Glomerular visceral epithelial cell (primary cell): ENCODE results near the gene EFCAB6.

Source experiments
- DNase-seq: peaks from one replicate; pipeline ENCODE4 v3.0.0-alpha.2; 2016; ENCODE audit errors: extremely low spot score

The EFCAB6 gene, protein sequence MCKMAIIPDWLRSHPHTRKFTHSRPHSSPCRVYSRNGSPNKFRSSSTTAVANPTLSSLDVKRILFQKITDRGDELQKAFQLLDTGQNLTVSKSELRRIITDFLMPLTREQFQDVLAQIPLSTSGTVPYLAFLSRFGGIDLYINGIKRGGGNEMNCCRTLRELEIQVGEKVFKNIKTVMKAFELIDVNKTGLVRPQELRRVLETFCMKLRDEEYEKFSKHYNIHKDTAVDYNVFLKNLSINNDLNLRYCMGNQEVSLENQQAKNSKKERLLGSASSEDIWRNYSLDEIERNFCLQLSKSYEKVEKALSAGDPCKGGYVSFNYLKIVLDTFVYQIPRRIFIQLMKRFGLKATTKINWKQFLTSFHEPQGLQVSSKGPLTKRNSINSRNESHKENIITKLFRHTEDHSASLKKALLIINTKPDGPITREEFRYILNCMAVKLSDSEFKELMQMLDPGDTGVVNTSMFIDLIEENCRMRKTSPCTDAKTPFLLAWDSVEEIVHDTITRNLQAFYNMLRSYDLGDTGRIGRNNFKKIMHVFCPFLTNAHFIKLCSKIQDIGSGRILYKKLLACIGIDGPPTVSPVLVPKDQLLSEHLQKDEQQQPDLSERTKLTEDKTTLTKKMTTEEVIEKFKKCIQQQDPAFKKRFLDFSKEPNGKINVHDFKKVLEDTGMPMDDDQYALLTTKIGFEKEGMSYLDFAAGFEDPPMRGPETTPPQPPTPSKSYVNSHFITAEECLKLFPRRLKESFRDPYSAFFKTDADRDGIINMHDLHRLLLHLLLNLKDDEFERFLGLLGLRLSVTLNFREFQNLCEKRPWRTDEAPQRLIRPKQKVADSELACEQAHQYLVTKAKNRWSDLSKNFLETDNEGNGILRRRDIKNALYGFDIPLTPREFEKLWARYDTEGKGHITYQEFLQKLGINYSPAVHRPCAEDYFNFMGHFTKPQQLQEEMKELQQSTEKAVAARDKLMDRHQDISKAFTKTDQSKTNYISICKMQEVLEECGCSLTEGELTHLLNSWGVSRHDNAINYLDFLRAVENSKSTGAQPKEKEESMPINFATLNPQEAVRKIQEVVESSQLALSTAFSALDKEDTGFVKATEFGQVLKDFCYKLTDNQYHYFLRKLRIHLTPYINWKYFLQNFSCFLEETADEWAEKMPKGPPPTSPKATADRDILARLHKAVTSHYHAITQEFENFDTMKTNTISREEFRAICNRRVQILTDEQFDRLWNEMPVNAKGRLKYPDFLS (N-terminal part only)

DNA sequence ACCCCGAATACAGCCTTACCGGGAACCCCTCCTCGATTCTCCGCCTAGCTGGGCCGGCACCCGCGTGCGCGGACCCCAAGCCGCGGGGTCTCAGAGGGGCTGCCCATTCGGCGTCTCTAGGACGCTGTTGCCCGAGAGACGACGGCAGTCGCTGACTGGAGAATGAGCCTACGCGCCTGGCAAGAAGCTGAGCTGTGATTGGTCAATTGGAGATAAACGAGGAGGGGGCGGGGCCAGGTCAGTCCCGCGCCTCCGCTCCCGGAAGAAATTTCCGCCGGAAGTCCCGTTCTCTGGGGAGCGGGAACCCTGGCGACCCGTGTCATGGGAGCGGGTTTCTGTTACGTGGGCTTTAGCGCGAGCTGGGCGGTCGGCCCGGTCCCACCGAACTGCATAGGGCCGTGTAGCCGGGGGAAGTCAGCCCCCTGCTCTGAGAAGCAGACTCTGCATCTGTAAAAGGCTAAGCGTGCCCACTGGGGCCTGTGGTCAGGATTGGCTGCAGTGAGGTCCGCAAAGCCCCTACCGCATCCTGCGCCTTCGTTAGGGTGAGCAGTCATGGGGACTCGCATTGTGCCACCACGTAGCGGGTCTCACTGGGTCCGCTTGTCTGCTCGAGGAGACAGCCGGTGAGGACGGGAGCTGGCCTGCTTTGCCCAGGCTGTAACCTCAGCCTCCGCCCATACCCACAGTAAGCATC lies at the start of gene EFCAB6:
EFCAB6 (minus strand) TSS at position 157 of the 694 bp plus-strand sequence. CDS start 29,987 bp downstream, outside the sequence.
- peak; percentile 90 for DNase-seq

DNA sequence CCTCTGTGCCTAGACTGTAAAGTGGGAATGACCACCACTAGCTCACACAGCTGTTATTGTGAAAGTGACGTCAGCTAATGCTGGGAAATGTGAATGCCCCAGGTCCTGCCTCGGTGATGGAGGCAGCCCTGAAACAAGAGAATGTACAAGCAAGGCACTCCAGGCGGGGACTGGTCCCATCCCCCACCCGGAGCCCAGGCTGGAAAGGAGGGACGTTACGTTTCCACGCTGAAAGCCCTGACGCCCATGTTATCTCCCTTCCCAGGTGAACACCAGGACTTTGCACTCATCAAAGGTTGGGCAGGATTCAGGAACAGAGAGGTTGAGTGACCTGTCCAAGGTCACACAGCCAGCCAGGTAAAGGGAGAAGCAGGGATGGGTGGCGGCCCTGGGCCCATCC lies 49.4 kb upstream of the EFCAB6 start:
- no peak for DNase-seq

DNA sequence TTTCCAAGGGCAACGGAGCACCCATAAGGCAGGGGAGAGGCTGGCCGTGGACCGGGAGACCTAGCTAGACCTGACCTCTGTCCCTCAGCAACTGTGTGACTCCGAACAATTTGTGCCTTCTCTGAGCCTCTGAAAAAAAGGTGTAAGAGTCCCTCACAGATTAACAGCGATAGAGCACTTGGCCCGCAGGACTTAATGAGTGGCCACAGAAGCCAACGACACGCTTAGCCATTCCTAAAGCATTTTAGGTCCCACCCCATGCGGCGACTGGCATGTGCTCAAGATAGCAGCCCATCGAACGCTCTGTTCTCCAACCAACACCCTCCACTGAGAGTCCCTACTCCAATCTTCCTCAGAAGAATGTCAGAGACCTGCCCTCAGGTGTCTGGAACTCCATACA lies 48.7 kb upstream of the EFCAB6 start:
- no peak for DNase-seq

GRCh38 chr22:43860126-43860525 lies 48.0 kb upstream of the EFCAB6 start:
- no peak for DNase-seq

DNA sequence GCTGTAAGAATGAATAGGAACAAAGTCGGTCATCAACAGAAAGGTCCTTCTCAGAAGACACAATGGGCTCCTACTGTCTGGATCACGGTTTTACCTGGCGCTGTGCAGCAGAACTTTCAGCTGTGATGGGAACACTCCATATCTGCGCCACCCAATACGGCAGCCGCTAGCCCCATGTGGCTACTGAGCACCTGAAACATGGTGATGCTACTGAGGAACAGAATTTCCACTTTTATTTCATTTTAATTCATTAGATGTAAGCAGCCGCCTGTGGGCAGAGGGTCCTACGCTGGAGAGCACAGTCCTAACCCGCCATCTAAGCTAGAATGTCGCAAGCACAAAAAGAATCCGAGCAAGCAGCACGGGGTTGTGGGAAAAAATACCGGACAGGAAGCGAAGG lies 47.5 kb upstream of the EFCAB6 start:
- no peak for DNase-seq

- DNase-seq = no peak
Measured at GRCh38 chr22:43859176-43859575, 47.1 kb upstream of the EFCAB6 start.

DNA sequence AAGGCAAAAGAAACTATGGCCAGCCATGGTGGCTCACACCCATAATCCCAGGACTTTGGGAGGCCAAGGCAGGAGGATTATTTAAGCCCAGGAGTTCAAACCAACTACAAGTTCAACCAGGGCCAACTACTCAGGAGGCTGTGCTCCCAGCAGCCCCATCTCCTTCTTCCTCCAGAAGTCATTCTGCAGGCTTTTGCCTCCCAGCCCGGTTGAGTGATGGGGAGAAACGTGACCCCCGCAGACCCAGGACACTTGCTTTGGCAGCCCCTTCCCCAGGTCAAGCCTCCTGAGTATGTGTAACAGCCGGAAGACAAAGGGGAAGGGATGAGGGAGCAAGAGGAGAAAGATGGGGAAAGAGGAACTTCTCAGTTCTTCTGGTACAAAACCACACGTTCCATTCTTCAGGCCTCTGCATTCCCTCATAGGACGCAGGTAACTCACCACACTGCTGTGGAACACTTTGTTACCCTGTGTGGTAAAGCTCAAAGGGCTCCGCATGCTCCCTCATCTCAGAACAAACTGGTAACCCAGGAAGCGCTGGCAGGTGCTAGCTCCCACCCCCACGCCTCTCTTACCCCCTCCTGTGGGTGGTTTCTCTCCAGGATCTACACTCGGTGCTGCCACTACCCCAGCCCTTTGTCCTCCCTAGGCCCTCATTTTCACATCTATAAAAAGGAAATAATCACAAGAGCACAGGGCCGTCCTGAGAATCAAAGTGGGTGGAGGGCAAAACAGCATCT lies 46.2 kb upstream of the EFCAB6 start:
- no peak for DNase-seq

GRCh38 chr22:43857367-43857766 lies 45.3 kb upstream of the EFCAB6 start:
- no peak for DNase-seq

- no peak for DNase-seq
Measured at GRCh38 chr22:43855431-43855830, 43.3 kb upstream of the EFCAB6 start.

DNA sequence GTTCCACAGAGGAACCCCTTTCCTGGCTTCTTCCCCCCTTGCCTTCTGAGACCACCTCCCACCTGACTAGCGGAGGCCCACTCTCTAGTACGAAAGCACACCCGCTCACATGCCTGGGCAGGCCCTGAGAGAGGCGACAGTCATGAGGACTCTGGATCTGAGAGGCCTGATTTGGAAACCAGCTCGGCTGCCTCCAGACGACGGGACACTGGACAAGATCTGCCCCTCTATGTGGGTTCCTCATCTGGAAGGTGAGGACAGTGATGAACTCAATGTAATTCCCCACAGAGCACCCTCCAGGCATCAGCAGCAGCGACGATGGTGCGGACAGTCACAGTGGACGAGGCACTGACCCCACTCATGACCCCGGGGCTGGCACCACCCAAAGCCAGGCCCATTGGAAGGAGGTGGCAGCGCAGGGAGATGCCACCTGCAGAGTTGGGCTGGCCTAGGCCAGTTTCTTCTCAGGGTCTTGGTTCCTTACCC lies 42.7 kb upstream of the EFCAB6 start:
- DNase-seq = no peak

GRCh38 chr22:43854121-43854785 lies 42.1 kb upstream of the EFCAB6 start:
- DNase-seq = no peak

DNA sequence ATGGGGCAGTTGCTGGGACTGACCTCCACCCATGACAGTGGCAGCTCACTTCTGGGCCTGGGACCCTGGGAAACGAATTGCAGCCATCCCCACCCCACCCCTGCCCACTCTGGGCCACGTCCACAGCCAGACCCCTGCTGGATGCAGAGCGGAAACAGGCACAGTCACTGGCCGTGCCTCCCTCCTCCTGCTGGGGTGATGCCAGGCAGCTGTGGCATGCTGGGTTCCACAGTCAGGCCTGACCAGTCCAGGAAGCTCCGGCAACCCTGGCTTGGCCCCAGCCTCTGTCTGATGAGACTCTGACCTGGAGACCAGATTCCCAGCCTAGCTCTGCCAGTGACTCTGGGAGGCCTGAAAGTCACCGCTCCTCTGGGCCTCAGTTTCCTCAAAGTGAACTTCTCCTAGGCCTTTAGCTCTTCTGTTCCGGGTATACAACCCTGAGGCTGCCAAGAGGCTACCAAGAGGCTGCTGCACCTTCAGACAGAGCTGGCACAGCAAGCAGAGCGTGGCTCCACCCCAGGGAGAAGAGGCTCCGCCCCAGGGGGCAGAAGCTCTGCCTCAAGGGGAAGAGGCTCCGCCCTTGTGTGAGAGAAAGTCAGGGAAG lies 41.3 kb upstream of the EFCAB6 start:
- no peak for DNase-seq

DNA sequence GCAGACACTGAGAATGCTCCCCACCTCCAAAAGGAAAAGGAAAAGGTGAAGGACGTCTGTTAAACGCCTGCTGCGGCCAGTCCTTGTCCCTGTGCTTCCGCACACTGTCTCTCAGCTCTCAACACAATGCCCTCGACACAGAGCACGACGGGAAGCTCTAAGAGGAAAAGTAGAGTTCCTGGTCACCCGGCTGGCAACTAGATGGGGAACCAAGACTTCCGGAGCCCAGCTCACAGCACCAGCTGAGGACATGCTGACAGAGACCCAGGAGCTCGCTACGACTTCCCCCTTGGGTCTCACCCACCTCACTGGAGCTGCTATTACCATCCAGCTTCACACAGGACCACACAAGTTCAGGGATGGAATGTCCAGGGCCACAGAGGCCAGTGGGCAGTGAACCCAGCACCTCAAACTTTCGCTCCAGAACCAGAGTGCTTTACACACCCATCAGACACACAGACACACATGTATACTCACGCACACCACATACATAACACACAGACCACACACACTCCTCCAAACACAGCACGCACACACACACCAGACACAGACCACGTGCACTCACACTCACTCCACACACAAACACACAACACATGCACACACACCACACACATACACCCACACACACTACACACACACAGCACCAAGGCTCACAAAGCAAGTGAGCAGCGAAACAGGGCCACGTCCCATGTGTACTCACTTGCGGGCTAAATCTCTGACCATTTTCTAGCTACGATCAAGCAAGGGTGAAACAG lies 40.6 kb upstream of the EFCAB6 start:
- no peak for DNase-seq

- DNase-seq = no peak
Measured at GRCh38 chr22:43851979-43852307, 39.8 kb upstream of the EFCAB6 start.

DNA sequence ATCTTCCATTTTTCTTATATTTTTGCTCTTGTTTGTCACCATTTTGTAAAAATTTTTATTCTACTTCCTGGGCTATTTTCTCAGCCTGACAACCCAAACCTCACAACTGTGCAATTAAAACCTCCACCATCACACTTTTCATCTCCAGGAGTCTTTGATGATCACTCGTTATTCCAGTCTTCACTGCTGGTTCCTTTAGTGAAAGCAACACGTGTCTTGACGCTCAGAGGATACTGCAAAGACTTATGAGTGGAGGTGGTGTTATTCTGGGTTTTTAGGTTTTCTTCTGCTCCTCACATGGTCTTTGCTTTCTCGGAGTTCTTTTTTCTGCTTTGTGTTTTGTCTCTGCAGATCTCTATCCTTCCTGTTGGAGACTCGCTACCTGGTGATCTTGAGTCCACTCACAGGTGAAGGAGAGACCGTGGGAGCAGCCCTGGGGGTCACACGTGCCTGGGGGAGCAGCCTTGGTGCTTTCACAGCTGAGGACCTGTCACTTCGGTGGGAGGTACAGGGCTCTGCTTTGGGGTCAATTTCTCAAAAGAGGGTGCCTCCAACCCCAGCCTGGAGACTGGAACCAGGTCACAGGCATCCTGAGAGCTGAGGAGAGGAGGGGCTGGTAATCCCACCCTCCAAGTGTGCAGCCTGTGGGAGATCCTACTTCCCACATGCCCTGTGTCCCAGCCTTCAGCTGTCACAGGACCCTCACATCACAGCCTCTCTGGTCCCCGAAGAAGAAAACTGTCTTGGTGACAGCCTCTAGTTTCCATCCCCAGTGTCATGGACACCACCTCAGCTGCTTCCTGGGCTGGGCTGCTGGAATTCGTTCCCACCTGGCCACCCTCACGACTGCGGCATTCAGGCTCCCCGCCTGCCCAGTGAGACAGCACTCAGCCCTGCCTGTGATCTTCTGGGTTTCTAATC lies 39.2 kb upstream of the EFCAB6 start:
- DNase-seq = no peak

GRCh38 chr22:43850529-43850928 lies 38.4 kb upstream of the EFCAB6 start:
- DNase-seq = no peak

- no peak for DNase-seq
Measured at GRCh38 chr22:43849731-43850130, 37.6 kb upstream of the EFCAB6 start.
